Lower leg skin (tissue), 4 donors: ENCODE data around the gene PKP4. TPM values are rescaled to one million over a fixed set of nuclear protein-coding genes. Genes with fewer than 3 reads are reported as not detected.
A peak's percentile ranks its signal among the peaks of the same experiment; 100 is the strongest.

Experiments used
- DNase-seq, 2 donors: peaks; one replicate each; pipeline ENCODE4 v3.0.0-alpha.2; 2019; ENCODE audit warnings: low spot score in 2 of 2
- H3K4me3 ChIP-seq: fragments of 200-600 bp; sonication (generic); 2 replicates; pipeline ENCODE4 v1.5.1; 2017; ENCODE audit warnings: mild to moderate bottlenecking, low read depth; ENCODE audit not compliant: poor library complexity, severe bottlenecking
- CTCF ChIP-seq, 3 donors: fragments of 450-650 bp; IDR thresholded peaks; one replicate each; pipeline ENCODE4 v1.5.1; 2016; ENCODE audit warnings: antibody characterized with exemption in 3 of 3, mild to moderate bottlenecking in 3 of 3, moderate library complexity in 2 of 3
- POLR2A ChIP-seq, 2 donors: fragments of 450-650 bp; IDR thresholded peaks; one replicate each; pipeline ENCODE4 v1.6.1; 2016 to 2017; ENCODE audit warnings: antibody characterized with exemption in 2 of 2, mild to moderate bottlenecking in 1 of 2, moderate library complexity in 1 of 2
- WGBS, 2 donors: methylation state at CpG; one replicate each; pipeline ENCODE4 v1.1.5; 2018; 5-methylcytosine and 5-hydroxymethylcytosine counted together
- intact Hi-C: fragments of 100-400 bp; cut with DNase I; formaldehyde crosslinking; loops from one replicate; pipeline ENCODE4 v1.15.0; 2023; ENCODE audit warnings: low total_unique reads
- total RNA-seq, 4 donors: library from RNA; depleted of rRNA; stranded (reverse); fragments of >200 nt; gene quantifications; one replicate each; pipeline ENCODE4 v1.1.0, GENCODE V29; 2016

Gene PKP4
- total RNA-seq, 4 donors from 2014 or later = 28.0 to 71.0 (median 43.6) TPM

- peak; percentile 40 to 93 for DNase-seq
- WGBS, 2 donors = 0 to 1% methylated on average over 27 to 52 of the region's 61 CpGs
- intact Hi-C loops = loop anchor here (10.0 kb wide), 1 partner anchor 287 kb away; no protein-coding TSS in a partner anchor
- peak overlapping the region; percentile 65 for H3K4me3 ChIP-seq
- no peak for TF ChIP-seq POLR2A (IDR thresholded peaks at IDR 0.05)
- peak in 1 of 3 donors; percentile 49 for TF ChIP-seq CTCF (IDR thresholded peaks at IDR 0.05)
These were observed 1.3 kb downstream of the PKP4 start for GRCh38 chr2:158457826-158458616.

- no peak for TF ChIP-seq POLR2A (IDR thresholded peaks at IDR 0.05)
- no peak for TF ChIP-seq CTCF (IDR thresholded peaks at IDR 0.05)
- no peak for DNase-seq
- H3K4me3 ChIP-seq = peak overlapping the region; percentile 65
- WGBS, 2 donors = 23 to 30% methylated on average over 9 of the region's 9 CpGs
- intact Hi-C loops = loop anchor here (10.0 kb wide), 1 partner anchor 286 kb away; no protein-coding TSS in a partner anchor
These were observed 1.8 kb downstream of the PKP4 start for GRCh38 chr2:158458617-158458920.

- TF ChIP-seq POLR2A (IDR thresholded peaks at IDR 0.05) (no peak), CTCF (IDR thresholded peaks at IDR 0.05) (no peak)
- intact Hi-C loops = loop anchor here (10.0 kb wide), 1 partner anchor 285 kb away; no protein-coding TSS in a partner anchor
- no peak overlapping the region for H3K4me3 ChIP-seq
- 31 to 42% methylated on average over 9 of the region's 9 CpGs for WGBS, 2 donors
- DNase-seq = no peak
These were observed 2.6 kb downstream of the PKP4 start for GRCh38 chr2:158459161-158460003.

- intact Hi-C loops = no loop called here
- 39 to 44% methylated on average over 3 of the region's 3 CpGs for WGBS, 2 donors
- no peak for TF ChIP-seq POLR2A (IDR thresholded peaks at IDR 0.05)
- no peak for TF ChIP-seq CTCF (IDR thresholded peaks at IDR 0.05)
- no peak for DNase-seq
- no peak overlapping the region for H3K4me3 ChIP-seq
These were observed 4.0 kb downstream of the PKP4 start for GRCh38 chr2:158460632-158461297.

GRCh38 chr2:158463496-158464095 lies 6.8 kb downstream of the PKP4 start:
- TF ChIP-seq POLR2A (IDR thresholded peaks at IDR 0.05) = no peak
- no peak for TF ChIP-seq CTCF (IDR thresholded peaks at IDR 0.05)
- WGBS, 2 donors = 54 to 72% methylated on average over 6 of the region's 6 CpGs
- no peak overlapping the region for H3K4me3 ChIP-seq
- no peak for DNase-seq
- intact Hi-C loops = no loop called here
